ENCODE data around the gene NFE2L2.

GRCh38 chr2:177257471-177257870 lies 7.1 kb downstream of the NFE2L2 start:
- TF ChIP-seq EP300 (IDR thresholded peaks at IDR 0.05) (no peak), POLR2AphosphoS5 (IDR thresholded peaks at IDR 0.05) (no peak), CTCF (IDR thresholded peaks at IDR 0.05) (no peak)
